A549 (cell line): ENCODE results near the gene ESYT2. TPM values are rescaled to one million over a fixed set of nuclear protein-coding genes. Genes with fewer than 3 reads are reported as not detected.
"Not testable (repeated sequence)": the region's sequence is repeated elsewhere in the genome, so short reads cannot be mapped to it uniquely, and the experiment has no call there.

Experiments
- ATAC-seq, 2 experiments: fragments of 200-7000 bp in 1 of 2; fragments of >200 bp in 1 of 2; cut with Nextera tagmentation in 1 of 2; cut with Tn5 transposase in 1 of 2; 3 replicates each; pipeline versions ENCODE4 v1.8.0 to v1.9.1; 2018 to 2020; ENCODE audit warnings: mild to moderate bottlenecking in 1 of 2, moderate library complexity in 1 of 2
- CTCF ChIA-PET: fragments of 300-600 bp; sonication (Branson Sonifier 250); formaldehyde crosslinking; extraction: SDS; loops from one replicate; lab custom pipeline; 2021; ENCODE audit warnings: antibody characterized with exemption, inconsistent platforms; lab: Yijun Ruan, JAX
- POLR2A ChIA-PET: fragments of 350-600 bp; formaldehyde crosslinking; extraction: SDS; loops from one replicate; lab custom pipeline; 2021; ENCODE audit warnings: antibody characterized with exemption, inconsistent platforms; lab: Yijun Ruan, JAX
- DNase-seq, 2 experiments: peaks; one replicate each; pipeline versions ENCODE4 v3.0.0 to v3.0.0-alpha.2; 2011 to 2016; ENCODE audit warnings: low read depth in 1 of 2, low spot score in 1 of 2
- FAIRE-seq: peaks from 2 replicates; lab custom pipeline; 2011; peaks lifted over from hg19 to GRCh38; lab: Jason Lieb, UNC
- H3K27ac ChIP-seq, 2 experiments: fragments of >200 bp; sonication (Bioruptor Twin); formaldehyde crosslinking; 3 replicates each; pipeline ENCODE4 v1.5.1; 2016 to 2017
- H3K4me1 ChIP-seq: fragments of >200 bp; sonication (Bioruptor Twin); formaldehyde crosslinking; 3 replicates; pipeline ENCODE4 v1.6.1; 2016
- H3K4me2 ChIP-seq: fragments of >200 bp; sonication (Bioruptor Twin); formaldehyde crosslinking; 3 replicates; pipeline ENCODE4 v1.6.1; 2016
- H3K4me3 ChIP-seq: fragments of >200 bp; sonication (Bioruptor Twin); formaldehyde crosslinking; 3 replicates; pipeline ENCODE4 v1.5.1; 2016
- H3K9me3 ChIP-seq: fragments of >200 bp; sonication (Bioruptor Twin); formaldehyde crosslinking; 3 replicates; pipeline ENCODE4 v1.6.1; 2016
- CEBPB ChIP-seq, 2 experiments: fragments of >200 bp in 1 of 2; sonication (Bioruptor Twin) in 1 of 2; formaldehyde crosslinking in 1 of 2; IDR thresholded peaks; 2 replicates each; pipeline ENCODE4 v1.6.1; 2012 to 2016
- CHD4 ChIP-seq: fragments of 200-600 bp; sonication (generic); IDR thresholded peaks from 2 replicates; pipeline ENCODE4 v1.6.1; 2016; ENCODE audit warnings: antibody characterized with exemption, mild to moderate bottlenecking, borderline replicate concordance
- EHF ChIP-seq: fragments of 250-450 bp; sonication (Bioruptor Pico); IDR thresholded peaks from 2 replicates; pipeline ENCODE4 v1.5.0; 2020; ENCODE audit warnings: mild to moderate bottlenecking
- EP300 ChIP-seq, 2 experiments: fragments of >200 bp; sonication (Bioruptor Twin); formaldehyde crosslinking; IDR thresholded peaks; 2 replicates in 1 of 2; 3 replicates in 1 of 2; pipeline ENCODE4 v1.6.1; 2016 to 2017
- HDAC2 ChIP-seq: fragments of 200-600 bp; sonication (generic); IDR thresholded peaks from 2 replicates; pipeline ENCODE4 v1.6.1; 2016
- HEYL ChIP-seq: fragments of 250-450 bp; sonication (Bioruptor Pico); IDR thresholded peaks from 2 replicates; pipeline ENCODE4 v1.8.0; 2021; ENCODE audit warnings: mild to moderate bottlenecking, moderate library complexity
- HOXB5 ChIP-seq: fragments of 250-450 bp; sonication (Bioruptor Pico); IDR thresholded peaks from 2 replicates; pipeline ENCODE4 v1.5.0; 2020; ENCODE audit warnings: mild to moderate bottlenecking, moderate library complexity
- MAFK ChIP-seq: fragments of 450-650 bp; IDR thresholded peaks from 2 replicates; pipeline ENCODE4 v1.6.1; 2014; ENCODE audit not compliant: partially characterized antibody
- MAZ ChIP-seq: fragments of 150-350 bp; IDR thresholded peaks from 2 replicates; pipeline ENCODE4 v1.6.1; 2014; ENCODE audit warnings: antibody characterized with exemption, low read depth, low read length, borderline replicate concordance
- NR3C1 ChIP-seq: fragments of >200 bp; sonication (Bioruptor Twin); formaldehyde crosslinking; IDR thresholded peaks from 3 replicates; pipeline ENCODE4 v1.6.1; 2017
- POLR2AphosphoS2 ChIP-seq: conservative IDR thresholded peaks from 2 replicates; pipeline ENCODE4 v1.6.1; 2012; ENCODE audit warnings: low read length, improper control_type of control experiment, inconsistent platforms
- RAD21 ChIP-seq, 2 experiments: fragments of >200 bp in 1 of 2; sonication (Bioruptor Twin) in 1 of 2; formaldehyde crosslinking in 1 of 2; IDR thresholded peaks in 1 of 2; conservative IDR thresholded peaks in 1 of 2; 2 replicates in 1 of 2; 3 replicates in 1 of 2; pipeline ENCODE4 v1.6.1; 2012 to 2018; ENCODE audit warnings: inconsistent platforms in 1 of 2
- RFX5 ChIP-seq: fragments of 450-650 bp; IDR thresholded peaks from 2 replicates; pipeline ENCODE4 v1.7.1; 2014; ENCODE audit warnings: antibody characterized with exemption, mild to moderate bottlenecking, moderate library complexity
- RNF2 ChIP-seq: fragments of 200-600 bp; sonication (generic); IDR thresholded peaks from 2 replicates; pipeline ENCODE4 v1.6.1; 2016; ENCODE audit warnings: low read depth, mild to moderate bottlenecking, antibody characterized with exemption, moderate library complexity, borderline replicate concordance
- TFCP2L1 ChIP-seq: fragments of 250-450 bp; sonication (Bioruptor Pico); IDR thresholded peaks from 2 replicates; pipeline ENCODE4 v1.5.0; 2021; ENCODE audit warnings: mild to moderate bottlenecking
- TP53 ChIP-seq: fragments of 250-450 bp; sonication (Bioruptor Pico); IDR thresholded peaks from 2 replicates; pipeline ENCODE4 v1.5.0; 2021; ENCODE audit warnings: mild to moderate bottlenecking, moderate library complexity
- ZC3H11A ChIP-seq: fragments of 450-650 bp; IDR thresholded peaks from 2 replicates; pipeline ENCODE4 v1.6.1; 2014; ENCODE audit warnings: antibody characterized with exemption, mild to moderate bottlenecking
- WGBS: methylation state at CpG from one replicate; pipeline ENCODE4 v1.1.6; 2017; ENCODE audit errors: missing lambda C conversion rate; 5-methylcytosine and 5-hydroxymethylcytosine counted together
- polyA plus RNA-seq, 4 experiments: library from polyadenylated mRNA; depleted of rRNA in 3 of 4; stranded (reverse); fragments of >200 nt; fragmentation: RNase III in 1 of 4; extraction: RNeasy Plus Mini Kit Qiagen cat#74134 plus additional on column Dnase treatment in 1 of 4; gene quantifications; 2 replicates in 3 of 4; 3 replicates in 1 of 4; pipeline ENCODE4 v1.2.3, GENCODE V29; 2011 to 2017
- TF ChIP-seq, protein P1 (sequence below): fragments of >200 bp; sonication (Bioruptor Twin); formaldehyde crosslinking; IDR thresholded peaks from 2 replicates; pipeline ENCODE4 v1.6.1; 2016
- TF ChIP-seq, protein P2 (sequence below): IDR thresholded peaks from 2 replicates; pipeline ENCODE4 v1.6.1; 2012; ENCODE audit warnings: low read depth, borderline replicate concordance
- TF ChIP-seq, protein P3 (sequence below): fragments of 200-600 bp; sonication (generic); IDR thresholded peaks from 2 replicates; pipeline ENCODE4 v1.6.1; 2016; ENCODE audit warnings: antibody characterized with exemption, mild to moderate bottlenecking, moderate library complexity
- TF ChIP-seq, protein P4 (sequence below): fragments of >200 bp; sonication (Bioruptor Twin); formaldehyde crosslinking; IDR thresholded peaks from 3 replicates; pipeline ENCODE4 v1.5.1; 2016
- TF ChIP-seq, protein P5 (sequence below): fragments of >200 bp; sonication (Bioruptor Twin); formaldehyde crosslinking; IDR thresholded peaks from 3 replicates; pipeline ENCODE4 v1.6.1; 2016

Gene ESYT2
- polyA plus RNA-seq, 2 of the 4 experiments (the other 2 are of a cell fraction): 45.8 to 77.0 TPM

DNA sequence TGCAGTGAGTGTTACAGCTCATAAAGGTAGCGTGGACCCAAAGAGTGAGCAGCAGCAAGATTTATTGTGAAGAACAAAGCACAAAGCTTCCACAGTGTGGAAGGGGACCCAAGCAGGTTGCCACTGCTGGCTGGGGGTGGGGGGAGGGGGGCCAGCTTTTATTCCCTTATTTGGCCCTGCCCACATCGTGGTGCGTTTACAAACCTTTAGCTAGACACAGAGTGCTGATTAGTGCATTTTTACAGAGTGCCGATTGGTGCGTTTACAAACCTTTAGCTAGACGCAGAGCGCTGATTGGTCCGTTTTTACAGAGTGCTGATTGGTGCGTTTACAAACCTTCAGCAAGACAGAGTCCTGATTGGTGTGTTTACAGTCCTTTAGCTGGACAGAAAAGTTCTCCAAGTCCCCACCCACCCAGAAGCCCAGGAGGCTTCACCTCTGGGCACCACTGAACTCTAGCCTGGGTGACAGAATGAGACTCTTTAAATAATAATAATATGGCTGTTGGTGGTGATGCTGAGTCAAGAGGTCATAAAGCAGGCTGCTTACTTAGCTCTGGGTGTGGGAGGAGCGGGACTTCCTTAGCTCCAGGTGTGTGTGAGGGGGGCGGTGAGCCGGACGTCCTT is 33.8 kb upstream of the ESYT2 start:
- Histone ChIP-seq H3K27ac (peak overlapping the region; percentile 76 to 93), H3K4me2 (peak overlapping the region; percentile 65), H3K4me3 (peak overlapping the region; percentile 47), H3K4me1 (peaks cover 27% of the 10 kb centered on the region)
- not testable (repeated sequence) for FAIRE-seq, H3K9me3 ChIP-seq
- CTCF ChIA-PET: interaction anchor here (0.6 to 1.9 kb wide), 6 partner anchors 9 to 1515 kb away, joined by 3 to 4 read pairs (median 3); no protein-coding TSS in a partner anchor
- POLR2A ChIA-PET: interaction anchor here (0.6 to 1.6 kb wide), 3 partner anchors 33 to 159 kb away, joined by 3 to 17 read pairs (median 9); partner anchors contain the start of genes ESYT2 and NCAPG2
- 70% methylated on average over 12 of the region's 13 CpGs for WGBS
- TF ChIP-seq MAFK: peak; percentile 95
- peak; percentile 69 to 76 for ATAC-seq
- peak; percentile 36 to 86 for DNase-seq

DNA sequence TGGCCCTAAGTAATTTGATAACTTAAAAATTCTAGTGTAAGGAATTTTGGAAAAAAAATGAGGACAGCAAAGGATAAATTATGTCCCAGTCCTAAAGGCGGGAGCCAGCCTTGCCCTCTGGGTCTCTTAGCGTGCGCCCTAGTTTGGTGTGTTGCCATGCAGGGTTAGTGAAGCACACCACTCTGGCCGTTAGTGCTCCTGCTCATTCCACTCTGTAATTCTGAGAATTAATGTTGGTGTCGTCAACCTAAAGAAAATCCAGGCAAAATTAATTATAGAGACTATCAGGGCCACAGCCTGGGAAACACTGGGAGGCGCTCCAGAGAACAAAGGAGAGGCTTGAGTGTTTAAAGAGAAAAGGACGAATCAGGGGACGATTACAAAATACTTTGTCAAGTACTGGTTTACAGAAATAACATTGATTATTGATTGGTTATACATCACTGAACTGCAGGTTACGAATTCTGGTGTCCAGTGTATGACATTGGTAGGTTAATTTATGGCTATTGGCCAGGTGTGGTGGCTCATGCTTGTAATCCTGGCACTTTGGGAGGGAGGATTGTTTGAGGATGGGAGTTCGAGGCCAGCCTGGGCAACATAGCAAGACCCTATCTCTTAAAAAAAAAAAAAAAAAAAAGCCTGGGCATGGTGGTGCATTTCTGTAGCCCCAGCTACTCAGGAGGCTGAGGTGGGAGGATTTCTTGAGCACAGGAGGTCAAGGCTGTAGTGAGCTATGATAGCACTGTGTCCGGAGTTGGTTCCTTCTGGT is 32.8 kb upstream of the ESYT2 start:
- Histone ChIP-seq H3K4me1 (peaks cover 36% of the 10 kb centered on the region), H3K4me2 (no peak overlapping the region), H3K27ac (peak overlapping the region in 1 of 2 experiments; percentile 76; a peak in 1 of 6 replicates), H3K9me3 (no peaks in the 10 kb centered on the region), H3K4me3 (no peak overlapping the region)
- POLR2A ChIA-PET: no interaction called here
- CTCF ChIA-PET: interaction anchor here (0.6 to 1.9 kb wide), 4 partner anchors 10 to 31 kb away, joined by 3 to 4 read pairs (median 4); no protein-coding TSS in a partner anchor
- ATAC-seq (no peak), DNase-seq (no peak), FAIRE-seq (no peak)
- TF ChIP-seq, protein P1, sequence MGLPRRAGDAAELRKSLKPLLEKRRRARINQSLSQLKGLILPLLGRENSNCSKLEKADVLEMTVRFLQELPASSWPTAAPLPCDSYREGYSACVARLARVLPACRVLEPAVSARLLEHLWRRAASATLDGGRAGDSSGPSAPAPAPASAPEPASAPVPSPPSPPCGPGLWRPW: no peak
- no peak for TF ChIP-seq CEBPB (IDR thresholded peaks at IDR 0.05)
- TF ChIP-seq, protein P2, sequence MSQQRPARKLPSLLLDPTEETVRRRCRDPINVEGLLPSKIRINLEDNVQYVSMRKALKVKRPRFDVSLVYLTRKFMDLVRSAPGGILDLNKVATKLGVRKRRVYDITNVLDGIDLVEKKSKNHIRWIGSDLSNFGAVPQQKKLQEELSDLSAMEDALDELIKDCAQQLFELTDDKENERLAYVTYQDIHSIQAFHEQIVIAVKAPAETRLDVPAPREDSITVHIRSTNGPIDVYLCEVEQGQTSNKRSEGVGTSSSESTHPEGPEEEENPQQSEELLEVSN: no peak
- TF ChIP-seq HOXB5: no peak
- TF ChIP-seq MAZ: no peak
- no peak for TF ChIP-seq POLR2AphosphoS2
- TF ChIP-seq MAFK: no peak
- TF ChIP-seq TFCP2L1: no peak
- TF ChIP-seq RNF2: no peak
- TF ChIP-seq TP53 (CRISPR knock-in tag): no peak
- TF ChIP-seq, protein P3, sequence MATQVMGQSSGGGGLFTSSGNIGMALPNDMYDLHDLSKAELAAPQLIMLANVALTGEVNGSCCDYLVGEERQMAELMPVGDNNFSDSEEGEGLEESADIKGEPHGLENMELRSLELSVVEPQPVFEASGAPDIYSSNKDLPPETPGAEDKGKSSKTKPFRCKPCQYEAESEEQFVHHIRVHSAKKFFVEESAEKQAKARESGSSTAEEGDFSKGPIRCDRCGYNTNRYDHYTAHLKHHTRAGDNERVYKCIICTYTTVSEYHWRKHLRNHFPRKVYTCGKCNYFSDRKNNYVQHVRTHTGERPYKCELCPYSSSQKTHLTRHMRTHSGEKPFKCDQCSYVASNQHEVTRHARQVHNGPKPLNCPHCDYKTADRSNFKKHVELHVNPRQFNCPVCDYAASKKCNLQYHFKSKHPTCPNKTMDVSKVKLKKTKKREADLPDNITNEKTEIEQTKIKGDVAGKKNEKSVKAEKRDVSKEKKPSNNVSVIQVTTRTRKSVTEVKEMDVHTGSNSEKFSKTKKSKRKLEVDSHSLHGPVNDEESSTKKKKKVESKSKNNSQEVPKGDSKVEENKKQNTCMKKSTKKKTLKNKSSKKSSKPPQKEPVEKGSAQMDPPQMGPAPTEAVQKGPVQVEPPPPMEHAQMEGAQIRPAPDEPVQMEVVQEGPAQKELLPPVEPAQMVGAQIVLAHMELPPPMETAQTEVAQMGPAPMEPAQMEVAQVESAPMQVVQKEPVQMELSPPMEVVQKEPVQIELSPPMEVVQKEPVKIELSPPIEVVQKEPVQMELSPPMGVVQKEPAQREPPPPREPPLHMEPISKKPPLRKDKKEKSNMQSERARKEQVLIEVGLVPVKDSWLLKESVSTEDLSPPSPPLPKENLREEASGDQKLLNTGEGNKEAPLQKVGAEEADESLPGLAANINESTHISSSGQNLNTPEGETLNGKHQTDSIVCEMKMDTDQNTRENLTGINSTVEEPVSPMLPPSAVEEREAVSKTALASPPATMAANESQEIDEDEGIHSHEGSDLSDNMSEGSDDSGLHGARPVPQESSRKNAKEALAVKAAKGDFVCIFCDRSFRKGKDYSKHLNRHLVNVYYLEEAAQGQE: no peak
- TF ChIP-seq EHF (CRISPR knock-in tag): no peak
- TF ChIP-seq EP300 (IDR thresholded peaks at IDR 0.05): no peak
- whole genome bisulfite sequencing: 94% methylated on average over 11 of the region's 11 CpGs

DNA sequence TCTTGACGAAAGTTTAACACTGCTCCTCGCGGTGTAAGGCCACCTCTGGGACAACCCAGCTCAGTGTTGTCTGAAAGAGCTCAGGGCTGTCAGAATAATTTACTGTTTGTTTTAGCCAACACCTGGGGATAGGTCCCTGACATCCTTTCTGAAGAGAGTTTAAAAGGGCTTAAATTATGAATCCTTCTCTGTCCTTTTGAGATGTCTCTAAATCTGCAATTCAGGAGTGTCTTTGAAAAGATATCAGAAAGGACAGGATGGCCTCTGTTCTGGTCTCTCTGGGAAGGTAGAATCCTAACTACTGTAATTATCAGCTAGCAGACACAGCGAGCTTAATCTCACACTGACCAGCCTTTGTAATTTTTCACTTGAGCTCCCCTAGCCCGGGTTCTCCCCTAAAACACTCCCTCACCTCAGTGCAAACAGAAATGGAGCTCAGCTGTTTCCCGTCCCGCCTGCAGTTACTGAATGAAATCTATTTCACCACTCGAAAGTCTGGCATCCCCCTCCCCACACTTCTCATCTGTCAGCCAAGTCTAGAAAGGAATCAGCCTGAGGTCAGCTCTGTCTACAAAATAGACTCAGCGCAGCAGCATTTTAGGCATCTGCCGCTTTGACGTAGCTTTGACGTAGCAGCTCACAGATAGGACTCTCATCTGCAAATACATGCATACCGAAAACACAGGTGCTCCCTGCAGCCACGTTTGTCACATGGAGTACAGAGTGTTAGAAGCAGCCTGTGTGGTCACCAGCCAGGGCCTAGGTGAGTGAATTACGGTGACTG is 31.9 kb upstream of the ESYT2 start:
- 85% methylated on average over 15 of the region's 15 CpGs for WGBS
- Histone ChIP-seq H3K4me1 (peaks cover 36% of the 10 kb centered on the region), H3K27ac (peak overlapping the region in 1 of 2 experiments; percentile 31; a peak in 1 of 6 replicates), H3K4me2 (no peak overlapping the region), H3K4me3 (no peak overlapping the region), H3K9me3 (no peaks in the 10 kb centered on the region)
- DNase-seq (no peak), FAIRE-seq (no peak), ATAC-seq (no peak)
- POLR2A ChIA-PET: no interaction called here
- CTCF ChIA-PET: interaction anchor here (0.9 to 1.6 kb wide), 4 partner anchors 18 to 165 kb away, joined by 3 to 5 read pairs (median 4); no protein-coding TSS in a partner anchor
- no peak for TF ChIP-seq HDAC2
- no peak for TF ChIP-seq RFX5
- no peak for TF ChIP-seq NR3C1
- TF ChIP-seq ZC3H11A: no peak
- no peak for TF ChIP-seq HEYL (CRISPR knock-in tag)
- TF ChIP-seq RAD21 (conservative IDR thresholded peaks at IDR 0.05 in 1 of 2, IDR thresholded peaks at IDR 0.05 in 1 of 2): no peak
- TF ChIP-seq CHD4: no peak
- TF ChIP-seq, protein P4, sequence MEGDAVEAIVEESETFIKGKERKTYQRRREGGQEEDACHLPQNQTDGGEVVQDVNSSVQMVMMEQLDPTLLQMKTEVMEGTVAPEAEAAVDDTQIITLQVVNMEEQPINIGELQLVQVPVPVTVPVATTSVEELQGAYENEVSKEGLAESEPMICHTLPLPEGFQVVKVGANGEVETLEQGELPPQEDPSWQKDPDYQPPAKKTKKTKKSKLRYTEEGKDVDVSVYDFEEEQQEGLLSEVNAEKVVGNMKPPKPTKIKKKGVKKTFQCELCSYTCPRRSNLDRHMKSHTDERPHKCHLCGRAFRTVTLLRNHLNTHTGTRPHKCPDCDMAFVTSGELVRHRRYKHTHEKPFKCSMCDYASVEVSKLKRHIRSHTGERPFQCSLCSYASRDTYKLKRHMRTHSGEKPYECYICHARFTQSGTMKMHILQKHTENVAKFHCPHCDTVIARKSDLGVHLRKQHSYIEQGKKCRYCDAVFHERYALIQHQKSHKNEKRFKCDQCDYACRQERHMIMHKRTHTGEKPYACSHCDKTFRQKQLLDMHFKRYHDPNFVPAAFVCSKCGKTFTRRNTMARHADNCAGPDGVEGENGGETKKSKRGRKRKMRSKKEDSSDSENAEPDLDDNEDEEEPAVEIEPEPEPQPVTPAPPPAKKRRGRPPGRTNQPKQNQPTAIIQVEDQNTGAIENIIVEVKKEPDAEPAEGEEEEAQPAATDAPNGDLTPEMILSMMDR: no peak
- TF ChIP-seq TFCP2L1: no peak
- no peak for TF ChIP-seq CEBPB (IDR thresholded peaks at IDR 0.05)
- TF ChIP-seq, protein P5, sequence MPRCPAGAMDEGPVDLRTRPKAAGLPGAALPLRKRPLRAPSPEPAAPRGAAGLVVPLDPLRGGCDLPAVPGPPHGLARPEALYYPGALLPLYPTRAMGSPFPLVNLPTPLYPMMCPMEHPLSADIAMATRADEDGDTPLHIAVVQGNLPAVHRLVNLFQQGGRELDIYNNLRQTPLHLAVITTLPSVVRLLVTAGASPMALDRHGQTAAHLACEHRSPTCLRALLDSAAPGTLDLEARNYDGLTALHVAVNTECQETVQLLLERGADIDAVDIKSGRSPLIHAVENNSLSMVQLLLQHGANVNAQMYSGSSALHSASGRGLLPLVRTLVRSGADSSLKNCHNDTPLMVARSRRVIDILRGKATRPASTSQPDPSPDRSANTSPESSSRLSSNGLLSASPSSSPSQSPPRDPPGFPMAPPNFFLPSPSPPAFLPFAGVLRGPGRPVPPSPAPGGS: no peak
